ENCODE measurements around the gene SSBP2.

SSBP2 gene

GRCh38 chr5:81759632-81760005, 8.7 kb upstream of the SSBP2 start:
- no peak overlapping the region for H3K4me3 ChIP-seq (ENCODE audit: low read depth, low read length)
- in situ Hi-C loops (cut with HindIII; ENCODE audit: low sequenced_read_pairs) = no loop called here
- no peak for TF ChIP-seq CTCF (IDR thresholded peaks at IDR 0.05; ENCODE audit: low read depth, low read length, missing control alignments)
- no peak for DNase-seq (ENCODE audit: low read depth)

GRCh38 chr5:81757404-81757803, 6.5 kb upstream of the SSBP2 start:
- in situ Hi-C loops (cut with HindIII; ENCODE audit: low sequenced_read_pairs) = no loop called here
- DNase-seq (ENCODE audit: low read depth) = no peak
- no peak for TF ChIP-seq CTCF (IDR thresholded peaks at IDR 0.05; ENCODE audit: low read depth, low read length, missing control alignments)
- H3K4me3 ChIP-seq (ENCODE audit: low read depth, low read length) = no peak overlapping the region

- H3K4me3 ChIP-seq (ENCODE audit: low read depth, low read length) = no peak overlapping the region
- no peak for TF ChIP-seq CTCF (IDR thresholded peaks at IDR 0.05; ENCODE audit: low read depth, low read length, missing control alignments)
- DNase-seq (ENCODE audit: low read depth) = no peak
- in situ Hi-C loops (cut with HindIII; ENCODE audit: low sequenced_read_pairs) = no loop called here
Measured at GRCh38 chr5:81756016-81756415, 5.1 kb upstream of the SSBP2 start.

GRCh38 chr5:81755320-81755719, 4.4 kb upstream of the SSBP2 start:
- peak; percentile 80 for DNase-seq (ENCODE audit: low read depth)
- no peak overlapping the region for H3K4me3 ChIP-seq (ENCODE audit: low read depth, low read length)
- in situ Hi-C loops (cut with HindIII; ENCODE audit: low sequenced_read_pairs) = no loop called here
- TF ChIP-seq CTCF (IDR thresholded peaks at IDR 0.05; ENCODE audit: low read depth, low read length, missing control alignments) = no peak

GRCh38 chr5:81754621-81755020, 3.7 kb upstream of the SSBP2 start:
- no peak for DNase-seq (ENCODE audit: low read depth)
- in situ Hi-C loops (cut with HindIII; ENCODE audit: low sequenced_read_pairs) = no loop called here
- no peak overlapping the region for H3K4me3 ChIP-seq (ENCODE audit: low read depth, low read length)
- no peak for TF ChIP-seq CTCF (IDR thresholded peaks at IDR 0.05; ENCODE audit: low read depth, low read length, missing control alignments)

GRCh38 chr5:81753429-81753828, 2.5 kb upstream of the SSBP2 start:
- no peak overlapping the region for H3K4me3 ChIP-seq (ENCODE audit: low read depth, low read length)
- TF ChIP-seq CTCF (IDR thresholded peaks at IDR 0.05; ENCODE audit: low read depth, low read length, missing control alignments) = no peak
- in situ Hi-C loops (cut with HindIII; ENCODE audit: low sequenced_read_pairs) = no loop called here
- DNase-seq (ENCODE audit: low read depth) = no peak

GRCh38 chr5:81752644-81752963, 1.7 kb upstream of the SSBP2 start:
- no peak for DNase-seq (ENCODE audit: low read depth)
- in situ Hi-C loops (cut with HindIII; ENCODE audit: low sequenced_read_pairs) = no loop called here
- H3K4me3 ChIP-seq (ENCODE audit: low read depth, low read length) = no peak overlapping the region
- TF ChIP-seq CTCF (IDR thresholded peaks at IDR 0.05; ENCODE audit: low read depth, low read length, missing control alignments) = no peak
